Endothelial cell of umbilical vein (primary cell): ENCODE results near the gene TSSK6. TPM values are rescaled to one million over a fixed set of nuclear protein-coding genes. Genes with fewer than 3 reads are reported as not detected.

Source experiments
- BruUV-seq: library from RNA; stranded (reverse); fragments of 400-500 nt; replicated peaks from 2 replicates; lab custom pipeline; 2021; lab: Mats Ljungman, UMichigan
- CTCF ChIA-PET: fragments of 300-600, 350-600 bp; sonication (Branson Sonifier 250); formaldehyde crosslinking; loops from one replicate; lab custom pipeline; 2021; ENCODE audit warnings: antibody characterized with exemption, inconsistent platforms; lab: Charles Lee
- POLR2A ChIA-PET: fragments of 300-600, 350-600 bp; sonication (Branson Sonifier 250); formaldehyde crosslinking; loops from one replicate; lab custom pipeline; 2021; ENCODE audit warnings: antibody characterized with exemption, inconsistent platforms; lab: Charles Lee
- DNase-seq: peaks from one replicate; pipeline ENCODE4 v3.0.0-alpha.2; 2011; ENCODE audit warnings: low read depth, low spot score
- FAIRE-seq: peaks from 2 replicates; lab custom pipeline; 2011; peaks lifted over from hg19 to GRCh38; lab: Jason Lieb, UNC
- H2AFZ ChIP-seq: 2 replicates; pipeline ENCODE4 v1.6.0; 2012; ENCODE audit warnings: low read depth, low read length, control low read depth, inconsistent platforms
- H3K27ac ChIP-seq: 2 replicates; pipeline ENCODE4 v1.5.1; 2011; ENCODE audit warnings: low read depth, mild to moderate bottlenecking, control low read depth, low read length, moderate library complexity; ENCODE audit not compliant: insufficient read depth
- H3K27me3 ChIP-seq, 2 experiments: 2 replicates each; pipeline versions ENCODE4 v1.6.0 to v1.6.1; 2011; ENCODE audit warnings: low read length in 2 of 2, mixed read lengths in 1 of 2; ENCODE audit not compliant: control insufficient read depth in 2 of 2, insufficient read depth in 2 of 2
- H3K36me3 ChIP-seq, 2 experiments: 2 replicates in 1 of 2; 3 replicates in 1 of 2; pipeline ENCODE4 v1.5.1; 2011; ENCODE audit warnings: low read length in 2 of 2, mild to moderate bottlenecking in 1 of 2, moderate library complexity in 1 of 2; ENCODE audit not compliant: control insufficient read depth in 2 of 2, insufficient read depth in 2 of 2; ENCODE audit errors: extremely low read depth in 1 of 2
- H3K4me1 ChIP-seq: 3 replicates; pipeline ENCODE4 v1.5.1; 2011; ENCODE audit warnings: mild to moderate bottlenecking, low read length; ENCODE audit not compliant: control insufficient read depth, insufficient read depth; ENCODE audit errors: extremely low read depth
- H3K4me2 ChIP-seq: 2 replicates; pipeline ENCODE4 v1.6.1; 2011; ENCODE audit warnings: low read length, control low read depth, mixed read lengths; ENCODE audit not compliant: insufficient read depth
- H3K4me3 ChIP-seq, 3 experiments: fragments of 200-600 bp in 1 of 3; sonication (generic), shearing (Covaris generic) in 1 of 3; replicated peaks in 1 of 3; 2 replicates each; pipeline ENCODE4 v1.5.1; 2011 to 2016; ENCODE audit warnings: control low read depth in 3 of 3, low read length in 3 of 3, mild to moderate bottlenecking in 2 of 3, inconsistent platforms in 1 of 3, low read depth in 1 of 3, moderate library complexity in 1 of 3; ENCODE audit not compliant: insufficient read depth in 1 of 3
- H3K79me2 ChIP-seq: 2 replicates; pipeline ENCODE4 v1.6.0; 2012; ENCODE audit warnings: low read length, inconsistent platforms; ENCODE audit not compliant: control insufficient read depth, insufficient read depth
- H3K9ac ChIP-seq: replicated peaks from 2 replicates; pipeline ENCODE3; 2011; ENCODE audit warnings: low read length, control low read depth; ENCODE audit not compliant: insufficient read depth; ENCODE audit errors: extremely low read depth
- H3K9me1 ChIP-seq: replicated peaks from 3 replicates; pipeline ENCODE4 v1.6.0; 2011; ENCODE audit warnings: mild to moderate bottlenecking, low read length; ENCODE audit not compliant: control insufficient read depth, insufficient read depth; ENCODE audit errors: extremely low read depth
- H3K9me3 ChIP-seq: replicated peaks from 2 replicates; pipeline ENCODE4 v1.5.1; 2012; ENCODE audit warnings: low read length, inconsistent platforms; ENCODE audit not compliant: control insufficient read depth, insufficient read depth
- H4K20me1 ChIP-seq: replicated peaks from 2 replicates; pipeline ENCODE3; 2011; ENCODE audit warnings: mild to moderate bottlenecking, low read length; ENCODE audit not compliant: control insufficient read depth, insufficient read depth; ENCODE audit errors: extremely low read depth
- CTCF ChIP-seq, 2 donors: IDR thresholded peaks; 1 replicate in 1 of 2; 2 replicates in 1 of 2; pipeline ENCODE4 v1.5.1; 2011; ENCODE audit warnings: low read length in 2 of 2, mild to moderate bottlenecking in 2 of 2, moderate library complexity in 2 of 2, control low read depth in 1 of 2, inconsistent platforms in 1 of 2, low read depth in 1 of 2; ENCODE audit not compliant: insufficient read depth in 1 of 2; ENCODE audit errors: extremely low read depth in 1 of 2
- EZH2 ChIP-seq: IDR thresholded peaks from 2 replicates; pipeline ENCODE4 v1.6.1; 2012; ENCODE audit warnings: borderline replicate concordance, low read depth, mild to moderate bottlenecking, moderate library complexity, low read length, inconsistent platforms; ENCODE audit not compliant: severe bottlenecking
- FOS ChIP-seq: IDR thresholded peaks from 2 replicates; pipeline ENCODE4 v1.6.1; 2011; ENCODE audit warnings: mild to moderate bottlenecking, low read length, moderate library complexity, borderline replicate concordance; ENCODE audit not compliant: insufficient read depth
- GATA2 ChIP-seq: IDR thresholded peaks from 2 replicates; pipeline ENCODE4 v1.7.0; 2011; ENCODE audit warnings: low read depth, mild to moderate bottlenecking, moderate library complexity, mixed read lengths, low read length; ENCODE audit not compliant: insufficient read length, insufficient read depth
- JUN ChIP-seq: IDR thresholded peaks from 2 replicates; pipeline ENCODE4 v1.6.1; 2011; ENCODE audit warnings: borderline replicate concordance, low read depth; ENCODE audit not compliant: insufficient read length, insufficient read depth
- MAX ChIP-seq: IDR thresholded peaks from 2 replicates; pipeline ENCODE4 v1.6.1; 2011; ENCODE audit not compliant: insufficient read depth, insufficient read length
- MYC ChIP-seq: IDR thresholded peaks from one replicate; pipeline ENCODE4 v1.6.1; 2011; ENCODE audit warnings: mild to moderate bottlenecking, low read depth, low read length
- POLR2A ChIP-seq: IDR thresholded peaks from 2 replicates; pipeline ENCODE4 v1.6.1; 2012; ENCODE audit warnings: low read depth, mild to moderate bottlenecking, control low read depth, low read length
- POLR2AphosphoS5 ChIP-seq: IDR thresholded peaks from 2 replicates; pipeline ENCODE4 v1.6.1; 2012; ENCODE audit warnings: low read depth, mild to moderate bottlenecking, control low read depth, low read length, moderate library complexity; ENCODE audit not compliant: insufficient read depth
- dilution Hi-C: fragments of 300-500 bp; cut with MboI; formaldehyde crosslinking; loops from one replicate; pipeline ENCODE4 v1.15.0; 2019; ENCODE audit warnings: low sequenced_read_pairs; ENCODE audit not compliant: extremely low pct_ligation_motif_present
- intact Hi-C: fragments of 100-400 bp; cut with micrococcal nuclease; formaldehyde crosslinking; loops from one replicate; pipeline ENCODE4 v1.10.0; 2022
- polyA plus RNA-seq, 4 experiments: library from polyadenylated mRNA; depleted of rRNA in 3 of 4; stranded (reverse) in 3 of 4; unstranded in 1 of 4; fragments of >200 nt; gene quantifications; 2 replicates each; pipeline versions ENCODE4 v1.2.1 to v1.2.3, GENCODE V29; 2011 to 2012; ENCODE audit warnings: missing spikeins in 1 of 4
- total RNA-seq: library from RNA; stranded (reverse); gene quantifications from 2 replicates; pipeline ENCODE4 v1.2.3, GENCODE V29; 2021

The TSSK6 gene
- total and polyA plus RNA-seq, 2 donors (not counting 3 experiments of a cell fraction or from before 2014, with no cell fraction given) = 0.76 to 0.82 TPM

- Histone ChIP-seq H3K79me2 (peaks cover 3% of the 10 kb centered on the region), H3K4me1 (no peaks in the 10 kb centered on the region), H3K9me1 (no peaks in the 10 kb centered on the region), H4K20me1 (no peaks in the 10 kb centered on the region), H3K9ac (no peak overlapping the region), H3K9me3 (no peaks in the 10 kb centered on the region), H3K36me3 (no peaks in the 10 kb centered on the region), H3K27me3 (no peaks in the 10 kb centered on the region), H2AFZ (no peak overlapping the region), H3K27ac (no peak overlapping the region), H3K4me2 (no peak overlapping the region), H3K4me3 (no peak overlapping the region)
- no peak for TF ChIP-seq MYC
- no peak for TF ChIP-seq JUN
- no peak for TF ChIP-seq CTCF (IDR thresholded peaks at IDR 0.05; ENCODE audit: extremely low read depth in 1 of 2, insufficient read depth in 1 of 2, low read depth in 1 of 2, low read length in 2 of 2)
- TF ChIP-seq POLR2A = no peak
- TF ChIP-seq GATA2 = no peak
- no peak for TF ChIP-seq POLR2AphosphoS5
- no peak for TF ChIP-seq EZH2
- TF ChIP-seq FOS = no peak
- no peak for TF ChIP-seq MAX
- DNase-seq (no peak), FAIRE-seq (no peak)
- intact Hi-C loops = no loop called here
- no TSS peak for BruUV-seq
- dilution Hi-C loops = no loop called here
- ChIA-PET CTCF (no interaction called here), POLR2A (no interaction called here)
These were observed 10.4 kb upstream of the TSSK6 start for GRCh38 chr19:19525611-19526380.
